ENCODE data around the gene ZNF507. TPM values are rescaled to one million over a fixed set of nuclear protein-coding genes. Genes with fewer than 3 reads are reported as not detected.

ZNF507 gene
- total and polyA plus RNA-seq, 7 donors: 4.7 to 25.0 (median 23.2) TPM

- intact Hi-C loops (cut with DNase I): no loop called here
- no peaks in the 10 kb centered on the region for H3K9me3 ChIP-seq
- no peak for TF ChIP-seq CTCF (IDR thresholded peaks at IDR 0.05)
- ATAC-seq: no peak
- no peaks in the 10 kb centered on the region for H3K27me3 ChIP-seq (ENCODE audit: insufficient read depth in 3 of 3, low read length in 2 of 3)
- H3K4me3 ChIP-seq: no peak overlapping the region
- WGBS, 3 donors: 71 to 77% (median 73%) methylated on average over 5 of the region's 5 CpGs
- peaks cover 0 to 5% of the 10 kb centered on the region in 2 donors for H3K36me3 ChIP-seq (ENCODE audit: insufficient read depth in 1 of 2, low read depth in 1 of 2)
- no peaks in the 10 kb centered on the region for H3K4me1 ChIP-seq
- no peak for DNase-seq
- H3K27ac ChIP-seq: no peak overlapping the region
These were observed 52.3 kb downstream of the ZNF507 start for GRCh38 chr19:32397671-32398101.

- Histone ChIP-seq H3K36me3 (ENCODE audit: insufficient read depth in 1 of 2, low read depth in 1 of 2) (no peaks in the 10 kb centered on the region), H3K9me3 (no peaks in the 10 kb centered on the region), H3K27me3 (ENCODE audit: insufficient read depth in 3 of 3, low read length in 2 of 3) (no peaks in the 10 kb centered on the region), H3K4me3 (no peak overlapping the region), H3K4me1 (peaks cover 18% of the 10 kb centered on the region), H3K27ac (no peak overlapping the region)
- intact Hi-C loops (cut with DNase I): loop anchor here in 1 of 2 donors (10.0 kb wide), 1 partner anchor 273 kb away; the partner anchor contains the start of genes ANKRD27 and RGS9BP
- ATAC-seq (no peak), DNase-seq (no peak)
- TF ChIP-seq CTCF (IDR thresholded peaks at IDR 0.05): no peak
- WGBS, 3 donors: 91 to 100% (median 93%) methylated on average over 1 of the region's 1 CpG
These were observed 56.6 kb downstream of the ZNF507 start for GRCh38 chr19:32401992-32402391.

DNA sequence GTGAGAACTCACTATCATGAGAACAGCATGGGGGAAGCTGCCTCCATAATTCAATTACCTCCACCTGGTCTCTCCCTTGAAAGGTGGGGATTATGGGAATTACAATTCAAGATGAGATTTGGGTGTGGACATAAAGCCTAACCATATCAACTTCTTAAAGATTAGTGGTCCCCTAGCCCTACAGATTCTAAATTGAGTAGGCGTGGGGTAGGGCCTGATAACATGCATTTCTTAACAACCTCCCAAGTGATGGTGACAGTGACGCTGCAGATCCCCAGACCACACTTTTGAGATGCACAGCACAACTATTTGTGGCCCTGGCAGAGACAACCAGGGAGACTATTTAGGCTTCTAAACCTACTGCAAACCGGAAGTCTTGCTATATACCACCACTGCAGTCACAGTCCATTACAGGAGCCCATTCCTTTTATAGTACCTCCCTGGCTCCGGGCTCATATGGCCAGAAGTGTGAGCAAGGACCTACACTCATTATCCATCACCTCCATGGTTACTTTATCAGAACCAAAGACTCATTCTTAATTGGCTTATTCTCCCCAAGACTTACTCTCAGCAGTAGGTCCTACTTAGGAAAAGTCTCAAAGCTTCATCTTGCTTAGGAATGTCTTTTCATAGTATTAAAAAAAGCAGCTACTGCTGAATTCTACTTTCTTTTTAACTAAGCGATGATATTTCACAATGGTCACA lies 58.0 kb downstream of the ZNF507 start:
- no peak for TF ChIP-seq CTCF (IDR thresholded peaks at IDR 0.05)
- H3K9me3 ChIP-seq: no peaks in the 10 kb centered on the region
- no peak overlapping the region for H3K27ac ChIP-seq
- H3K36me3 ChIP-seq (ENCODE audit: insufficient read depth in 1 of 2, low read depth in 1 of 2): peaks cover 0 to 3% of the 10 kb centered on the region in 2 donors
- 87 to 92% (median 87%) methylated on average over 5 of the region's 5 CpGs for WGBS, 3 donors
- H3K4me1 ChIP-seq: peaks cover 18% of the 10 kb centered on the region
- H3K27me3 ChIP-seq (ENCODE audit: insufficient read depth in 3 of 3, low read length in 2 of 3): no peaks in the 10 kb centered on the region
- ATAC-seq: no peak
- intact Hi-C loops (cut with DNase I): loop anchor here in 1 of 2 donors (10.0 kb wide), 1 partner anchor 271 kb away; the partner anchor contains the start of genes ANKRD27 and RGS9BP
- H3K4me3 ChIP-seq: no peak overlapping the region
- DNase-seq: no peak

GRCh38 chr19:32404213-32404932 lies 59.0 kb downstream of the ZNF507 start:
- intact Hi-C loops (cut with DNase I): loop anchor here (2.0 to 10.0 kb wide), 2 partner anchors 54 to 270 kb away; partner anchors contain the start of genes ANKRD27 (in 1 of the 2) and RGS9BP (in 1 of the 2)
- ATAC-seq (peak in 1 of 4 donors; percentile 11), DNase-seq (no peak)
- WGBS, 3 donors: 63 to 69% (median 66%) methylated on average over 20 of the region's 20 CpGs
- no peaks in the 10 kb centered on the region for H3K27me3 ChIP-seq (ENCODE audit: insufficient read depth in 3 of 3, low read length in 2 of 3)
- H3K4me3 ChIP-seq: peak overlapping the region; percentile 94
- H3K9me3 ChIP-seq: no peaks in the 10 kb centered on the region
- no peak for TF ChIP-seq CTCF (IDR thresholded peaks at IDR 0.05)
- H3K36me3 ChIP-seq (ENCODE audit: insufficient read depth in 1 of 2, low read depth in 1 of 2): peaks cover 0 to 13% of the 10 kb centered on the region in 2 donors
- peak overlapping the region; percentile 99 for H3K27ac ChIP-seq
- peaks cover 18% of the 10 kb centered on the region for H3K4me1 ChIP-seq
